Body of pancreas (tissue), 4 donors: ENCODE data around the gene HES6. TPM values are rescaled to one million over a fixed set of nuclear protein-coding genes. Genes with fewer than 3 reads are reported as not detected.

ENCODE experiments used
- ATAC-seq: fragments of 150-250 bp; one replicate; pipeline ENCODE4 v1.9.1; 2016
- DNase-seq, 4 donors: peaks; one replicate each; pipeline ENCODE4 v3.0.0-alpha.2; 2019
- H3K27ac ChIP-seq, 4 donors: fragments of 200-600 bp; sonication (generic); 1 replicate in 3 of 4; 2 replicates in 1 of 4; pipeline versions ENCODE4 v1.5.1 to v1.6.1; 2016 to 2019; ENCODE audit warnings: mild to moderate bottlenecking in 1 of 4, mixed read lengths in 1 of 4, moderate library complexity in 1 of 4
- H3K27me3 ChIP-seq, 2 donors: fragments of 200-600 bp; sonication (generic); one replicate each; pipeline ENCODE4 v1.6.0; 2016; ENCODE audit warnings: mild to moderate bottlenecking in 1 of 2
- H3K36me3 ChIP-seq, 2 donors: fragments of 200-600 bp; sonication (generic); replicated peaks in 1 of 2; 2 replicates each; pipeline ENCODE4 v1.5.1; 2016; ENCODE audit warnings: low read depth in 2 of 2; ENCODE audit not compliant: insufficient read depth in 1 of 2
- H3K4me1 ChIP-seq: fragments of 200-600 bp; sonication (generic); one replicate; pipeline ENCODE4 v1.6.0; 2016
- H3K4me3 ChIP-seq, 2 donors: fragments of 200-600 bp; sonication (generic); 1 replicate in 1 of 2; 2 replicates in 1 of 2; pipeline ENCODE4 v1.5.1; 2016 to 2019
- H3K9me3 ChIP-seq, 3 donors: fragments of 200-600 bp; sonication (generic); 1 replicate in 2 of 3; 2 replicates in 1 of 3; pipeline ENCODE4 v1.5.1; 2016
- POLR2A ChIP-seq, 3 donors: fragments of 450-650 bp; IDR thresholded peaks; one replicate each; pipeline ENCODE4 v1.6.1; 2016; ENCODE audit warnings: antibody characterized with exemption in 3 of 3, mild to moderate bottlenecking in 2 of 3
- WGBS, 2 donors: methylation state at CpG; one replicate each; pipeline ENCODE4 v1.1.5; 2017; 5-methylcytosine and 5-hydroxymethylcytosine counted together
- intact Hi-C: fragments of 100-400 bp; cut with DNase I; formaldehyde crosslinking; loops from one replicate; pipeline ENCODE4 v1.15.1; 2023
- total RNA-seq, 2 donors: library from RNA; depleted of rRNA; stranded (reverse); fragments of >200 nt; gene quantifications; one replicate each; pipeline ENCODE4 v1.1.0, GENCODE V29; 2016
- TF ChIP-seq, protein P1 (sequence below), 7 experiments: fragments of 450-650 bp in 4 of 7; fragments of 200-600 bp in 3 of 7; sonication (generic) in 3 of 7; IDR thresholded peaks; one replicate each; pipeline ENCODE4 v1.5.1; 2016 to 2019; ENCODE audit warnings: antibody characterized with exemption in 7 of 7

The HES6 gene
- total RNA-seq, 2 donors from 2014 or later: 15.5 to 29.3 TPM

DNA sequence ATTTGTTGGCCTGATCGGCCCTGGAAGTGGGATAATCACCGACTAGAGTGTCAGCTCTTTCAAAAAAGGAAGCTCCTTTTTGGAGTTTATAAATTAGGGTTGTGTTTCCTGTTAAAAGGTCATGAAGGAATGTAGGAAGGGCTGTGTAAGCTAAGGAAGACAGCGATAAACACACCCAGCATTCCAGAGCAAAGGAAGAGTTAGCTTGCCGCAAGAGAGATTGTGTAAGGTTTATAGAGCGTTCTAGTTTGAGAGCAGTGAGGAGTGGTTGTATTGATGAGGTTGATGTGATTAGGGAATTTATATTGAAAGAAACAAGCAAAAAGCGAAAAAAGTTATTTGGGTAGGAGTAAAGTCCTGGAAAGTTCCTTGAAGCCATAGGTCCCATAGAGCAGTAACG is 32.8 kb downstream of the HES6 start:
- peaks cover 10% of the 10 kb centered on the region for H3K4me1 ChIP-seq
- no peaks in the 10 kb centered on the region for H3K27me3 ChIP-seq
- TF ChIP-seq, protein P1, sequence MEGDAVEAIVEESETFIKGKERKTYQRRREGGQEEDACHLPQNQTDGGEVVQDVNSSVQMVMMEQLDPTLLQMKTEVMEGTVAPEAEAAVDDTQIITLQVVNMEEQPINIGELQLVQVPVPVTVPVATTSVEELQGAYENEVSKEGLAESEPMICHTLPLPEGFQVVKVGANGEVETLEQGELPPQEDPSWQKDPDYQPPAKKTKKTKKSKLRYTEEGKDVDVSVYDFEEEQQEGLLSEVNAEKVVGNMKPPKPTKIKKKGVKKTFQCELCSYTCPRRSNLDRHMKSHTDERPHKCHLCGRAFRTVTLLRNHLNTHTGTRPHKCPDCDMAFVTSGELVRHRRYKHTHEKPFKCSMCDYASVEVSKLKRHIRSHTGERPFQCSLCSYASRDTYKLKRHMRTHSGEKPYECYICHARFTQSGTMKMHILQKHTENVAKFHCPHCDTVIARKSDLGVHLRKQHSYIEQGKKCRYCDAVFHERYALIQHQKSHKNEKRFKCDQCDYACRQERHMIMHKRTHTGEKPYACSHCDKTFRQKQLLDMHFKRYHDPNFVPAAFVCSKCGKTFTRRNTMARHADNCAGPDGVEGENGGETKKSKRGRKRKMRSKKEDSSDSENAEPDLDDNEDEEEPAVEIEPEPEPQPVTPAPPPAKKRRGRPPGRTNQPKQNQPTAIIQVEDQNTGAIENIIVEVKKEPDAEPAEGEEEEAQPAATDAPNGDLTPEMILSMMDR (IDR thresholded peaks at IDR 0.05): no peak
- TF ChIP-seq POLR2A (IDR thresholded peaks at IDR 0.05): no peak
- no peak overlapping the region for H3K4me3 ChIP-seq
- no peaks in the 10 kb centered on the region for H3K9me3 ChIP-seq
- intact Hi-C loops: no loop called here
- DNase-seq: no peak
- no peak overlapping the region for H3K27ac ChIP-seq
- 78 to 84% methylated on average over 7 of the region's 7 CpGs for WGBS, 2 donors
- ATAC-seq: no peak
- no peaks in the 10 kb centered on the region for H3K36me3 ChIP-seq

DNA sequence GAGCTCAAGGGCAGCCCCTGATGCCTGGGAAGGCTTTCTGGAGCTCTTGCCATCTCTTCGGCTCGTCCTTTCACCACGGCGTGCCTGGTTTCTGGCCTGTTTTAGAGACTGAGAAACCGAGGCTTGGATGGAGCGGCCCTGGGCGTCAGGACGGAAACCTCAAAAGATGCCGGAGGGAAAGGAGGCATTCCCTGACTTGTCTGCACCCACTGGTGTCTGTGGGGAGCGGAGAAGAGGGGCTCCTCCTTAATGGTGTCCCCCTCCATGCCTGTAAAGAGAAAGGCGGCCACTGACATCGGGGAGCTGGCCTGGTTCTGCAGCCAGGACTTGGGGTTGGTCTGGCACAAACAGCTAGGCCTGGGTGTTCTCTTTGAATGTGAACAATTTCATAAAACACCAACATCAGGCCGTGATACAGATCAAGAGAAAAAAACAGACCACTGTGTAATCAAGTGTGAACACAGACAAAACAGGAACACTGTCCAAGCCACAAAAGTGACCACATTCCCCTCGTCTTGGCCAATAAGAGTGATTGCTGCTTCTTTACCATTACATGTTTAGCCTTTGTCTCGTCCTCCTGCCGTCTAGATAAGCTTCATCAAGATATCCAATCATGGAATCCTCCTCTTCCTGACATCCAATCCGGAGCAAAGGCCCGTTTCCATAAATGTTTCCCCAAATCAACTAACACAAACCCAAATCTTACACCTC is 35.7 kb downstream of the HES6 start:
- intact Hi-C loops: no loop called here
- no peak for TF ChIP-seq POLR2A (IDR thresholded peaks at IDR 0.05)
- TF ChIP-seq, protein P1 (IDR thresholded peaks at IDR 0.05): no peak
- Histone ChIP-seq H3K27me3 (no peaks in the 10 kb centered on the region), H3K36me3 (no peaks in the 10 kb centered on the region), H3K4me3 (no peak overlapping the region), H3K9me3 (no peaks in the 10 kb centered on the region), H3K4me1 (peaks cover 28% of the 10 kb centered on the region), H3K27ac (peak overlapping the region; percentile 83 to 94 (median 88))
- DNase-seq (no peak), ATAC-seq (peak; percentile 16)
- WGBS, 2 donors: 46 to 68% methylated on average over 14 to 18 of the region's 18 CpGs

DNA sequence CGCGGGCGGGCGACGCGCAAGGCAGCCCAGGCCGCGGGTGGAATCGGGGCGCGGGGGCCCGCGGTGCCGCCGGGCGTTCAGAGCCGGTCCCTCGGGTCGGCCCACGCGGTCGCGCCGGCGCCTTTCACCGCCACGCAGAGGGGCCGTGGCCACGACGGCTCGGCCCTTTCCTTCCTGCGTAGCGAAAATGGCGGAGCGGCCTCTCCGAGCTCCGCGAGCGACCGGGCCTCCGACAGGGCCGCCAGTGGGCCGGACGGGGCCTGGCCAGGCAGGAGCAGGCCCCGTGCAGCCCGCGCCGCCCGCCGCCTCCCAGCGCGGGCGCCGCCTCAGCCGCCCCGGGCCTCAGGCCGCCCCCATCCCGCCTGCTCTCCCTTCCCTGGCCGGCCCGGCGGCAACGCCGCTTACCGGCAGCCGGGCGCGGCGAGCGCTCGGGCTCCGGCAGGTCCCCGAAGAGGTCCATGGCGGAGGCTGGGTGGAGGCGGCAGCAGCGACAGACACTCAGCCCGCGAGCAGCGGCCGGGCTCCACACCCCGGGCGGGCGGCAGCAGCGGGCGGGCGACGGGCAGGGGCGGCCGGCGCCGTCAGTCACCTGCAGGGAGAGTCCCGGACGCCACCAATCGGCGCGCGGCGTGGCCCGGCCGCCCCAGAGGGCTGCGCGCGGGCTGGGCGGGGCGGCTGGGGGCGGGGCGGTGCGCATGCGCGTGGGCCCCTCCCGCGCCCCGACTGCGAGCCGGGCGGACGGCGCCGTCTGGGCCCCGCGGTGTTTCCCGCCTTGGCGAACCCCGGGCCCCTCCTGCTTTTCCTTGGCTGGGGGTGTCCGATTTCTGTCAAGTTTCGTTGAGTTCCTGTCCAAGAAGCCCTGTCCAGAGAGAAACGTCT is 36.5 kb downstream of the HES6 start, which contains the start of gene ILKAP:
ILKAP (minus strand) TSS at position 602 of the 879 bp plus-strand sequence; CDS start at position 460, 142 bp downstream.
- DNase-seq (peak; percentile 90 to 93 (median 92)), ATAC-seq (peak; percentile 98)
- 0% methylated on average over 85 of the region's 126 CpGs; no CpG with 5 or more reads in 1 of the 2 donors for WGBS, 2 donors
- Histone ChIP-seq H3K4me1 (peaks cover 28% of the 10 kb centered on the region), H3K27ac (peak within 1 kb of the TSS; percentile 83 to 94 (median 88)), H3K36me3 (no peaks in the 10 kb centered on the region), H3K27me3 (no peaks in the 10 kb centered on the region), H3K9me3 (no peaks in the 10 kb centered on the region), H3K4me3 (peak within 1 kb of the TSS; percentile 32 to 79)
- intact Hi-C loops: no loop called here
- TF ChIP-seq POLR2A (IDR thresholded peaks at IDR 0.05): peak; percentile 71 to 86 (median 72)
- TF ChIP-seq, protein P1 (IDR thresholded peaks at IDR 0.05): peak in 1 of 7 experiments; percentile 14

DNA sequence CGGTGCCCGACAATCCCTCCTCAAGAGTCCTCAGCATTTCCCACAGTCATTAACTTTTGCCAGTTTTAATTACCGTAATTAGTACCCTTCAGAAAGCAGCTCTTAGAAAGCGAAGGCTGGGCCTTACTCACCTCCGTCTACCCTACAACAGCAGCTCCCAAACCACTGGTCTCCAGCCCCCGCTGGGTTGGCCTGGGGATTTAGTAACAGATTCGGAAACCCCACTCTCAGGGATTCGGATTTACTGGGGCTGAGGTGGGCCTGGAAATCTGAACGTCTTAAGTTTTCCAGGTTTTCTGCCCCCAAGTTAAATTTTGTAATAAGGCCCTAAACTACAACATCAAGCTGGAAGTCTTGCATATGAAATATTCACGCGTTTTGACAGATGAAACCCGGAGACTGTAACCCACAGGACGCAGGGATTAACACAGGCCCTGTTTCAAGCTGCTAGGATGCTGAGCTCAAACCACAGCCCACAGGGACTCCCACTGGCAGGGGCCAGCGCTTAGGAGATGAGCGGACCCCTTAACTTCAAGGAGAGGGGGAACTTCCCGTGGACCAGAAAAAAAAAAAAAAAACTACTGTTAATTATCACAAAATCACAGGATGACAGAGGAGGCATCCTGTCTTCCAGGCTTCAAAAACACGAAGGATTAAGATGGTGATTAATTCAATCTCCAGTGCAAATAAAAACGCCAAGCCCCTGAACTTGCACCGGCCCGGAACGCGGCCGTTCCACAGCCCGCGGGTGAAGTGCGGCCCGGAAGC is 37.3 kb downstream of the HES6 start:
- no peak for TF ChIP-seq POLR2A (IDR thresholded peaks at IDR 0.05)
- TF ChIP-seq, protein P1 (IDR thresholded peaks at IDR 0.05): no peak
- Histone ChIP-seq H3K4me1 (peaks cover 28% of the 10 kb centered on the region), H3K27ac (peak overlapping the region; percentile 83 to 94 (median 88)), H3K4me3 (peak overlapping the region; percentile 32 to 79), H3K9me3 (no peaks in the 10 kb centered on the region), H3K27me3 (no peaks in the 10 kb centered on the region), H3K36me3 (no peaks in the 10 kb centered on the region)
- intact Hi-C loops: no loop called here
- DNase-seq (no peak), ATAC-seq (no peak)
- WGBS, 2 donors: 8 to 11% methylated on average over 18 to 27 of the region's 27 CpGs
